ENCODE data around the gene EZR. TPM values are rescaled to one million over a fixed set of nuclear protein-coding genes. Genes with fewer than 3 reads are reported as not detected.

The EZR gene
- total RNA-seq, 2 experiments from 2014 or later = 255 to 256 TPM

- no peak overlapping the region for H3K27ac Mint-ChIP-seq
- ChIA-PET POLR2A (no interaction called here), CTCF (no interaction called here)
- no peaks in the 10 kb centered on the region for H3K27me3 Mint-ChIP-seq
- DNase-seq = no peak
- intact Hi-C loops (cut with micrococcal nuclease) = loop anchor here (5.0 kb wide), 2 partner anchors 45 to 250 kb away; no protein-coding TSS in a partner anchor
- H3K36me3 Mint-ChIP-seq = peaks cover 67% of the 10 kb centered on the region
- H3K4me1 Mint-ChIP-seq (ENCODE audit: low read depth) = peaks cover 37% of the 10 kb centered on the region
- H3K9me3 Mint-ChIP-seq = no peaks in the 10 kb centered on the region
- H3K4me3 Mint-ChIP-seq = no peak overlapping the region
Measured at GRCh38 chr6:158722176-158722729, 96.9 kb downstream of the EZR start.

GRCh38 chr6:158718461-158719046 is 100.6 kb downstream of the EZR start:
- Mint-ChIP-seq H3K27ac (no peak overlapping the region), H3K27me3 (no peaks in the 10 kb centered on the region), H3K9me3 (no peaks in the 10 kb centered on the region), H3K4me3 (no peak overlapping the region), H3K36me3 (peaks cover 67% of the 10 kb centered on the region), H3K4me1 (ENCODE audit: low read depth) (peaks cover 55% of the 10 kb centered on the region)
- intact Hi-C loops (cut with micrococcal nuclease) = no loop called here
- ChIA-PET CTCF (interaction anchor here (0.9 to 2.1 kb wide), 8 partner anchors 11 to 416 kb away, joined by 3 to 10 read pairs (median 3); no protein-coding TSS in a partner anchor), POLR2A (no interaction called here)
- no peak for DNase-seq

- no peaks in the 10 kb centered on the region for H3K9me3 Mint-ChIP-seq
- H3K27ac Mint-ChIP-seq = peak overlapping the region; percentile 24
- H3K36me3 Mint-ChIP-seq = peaks cover 69% of the 10 kb centered on the region
- ChIA-PET POLR2A (no interaction called here), CTCF (interaction anchor here (0.8 to 2.1 kb wide), 8 partner anchors 13 to 417 kb away, joined by 3 to 10 read pairs (median 3); no protein-coding TSS in a partner anchor)
- H3K27me3 Mint-ChIP-seq = no peaks in the 10 kb centered on the region
- H3K4me3 Mint-ChIP-seq = no peak overlapping the region
- intact Hi-C loops (cut with micrococcal nuclease) = no loop called here
- no peak for DNase-seq
- peaks cover 55% of the 10 kb centered on the region for H3K4me1 Mint-ChIP-seq (ENCODE audit: low read depth)
Measured at GRCh38 chr6:158717341-158718330, 101.5 kb downstream of the EZR start.

Small RNA genes lying within 50 kb of the gene (microRNA-seq; reads per million reads assigned to microRNA genes)
- gene MIR3918 (ENCODE audit: borderline microRNAs expressed, borderline number of aligned reads, borderline replicate concordance) = 1.6 reads per million

Other genes with a start within 250 kb of the EZR start
- 100 to 1,000 TPM; 117 to 120 TPM for gene DYNLT1, start 174.6 kb downstream of the EZR start, total RNA-seq
- gene SYTL3, start 169.3 kb downstream of the EZR start, total RNA-seq = 100 to 1,000 TPM; 181 to 186 TPM
- gene RSPH3, start 180.8 kb upstream of the EZR start, total RNA-seq = 1 to 10 TPM; 6.1 to 6.8 TPM
- 10 to 100 TPM; 40.1 to 41.6 TPM for gene TAGAP, start 225.6 kb upstream of the EZR start, total RNA-seq

Data from activated CD4-positive, alpha-beta memory T cell treated with anti-CD3 and anti-CD28 coated beads for 36 hours (primary cell).